ENCODE data around the gene DDB1. TPM values are rescaled to one million over a fixed set of nuclear protein-coding genes. Genes with fewer than 3 reads are reported as not detected.
"Not testable (repeated sequence)": the region's sequence is repeated elsewhere in the genome, so short reads cannot be mapped to it uniquely, and the experiment has no call there.

The DDB1 gene
- total RNA-seq, 1 donor from 2014 or later, result 175 TPM

GRCh38 chr11:61258546-61258945 lies 74.4 kb downstream of the DDB1 start:
- no peak for TF ChIP-seq CTCF (conservative IDR thresholded peaks at IDR 0.05; ENCODE audit: low read depth, low read length)
- no peak for DNase-seq (ENCODE audit: low read depth)
- H3K4me3 ChIP-seq (ENCODE audit: low read depth, low read length), result no peak overlapping the region

- no peak overlapping the region for H3K4me3 ChIP-seq (ENCODE audit: low read depth, low read length)
- no peak for TF ChIP-seq CTCF (conservative IDR thresholded peaks at IDR 0.05; ENCODE audit: low read depth, low read length)
- DNase-seq (ENCODE audit: low read depth), result no peak
These were observed 76.0 kb downstream of the DDB1 start for GRCh38 chr11:61256710-61257482.

GRCh38 chr11:61254403-61255025 lies 78.4 kb downstream of the DDB1 start:
- TF ChIP-seq CTCF (conservative IDR thresholded peaks at IDR 0.05; ENCODE audit: low read depth, low read length), result peak; percentile 84
- DNase-seq (ENCODE audit: low read depth), result no peak
- no peak overlapping the region for H3K4me3 ChIP-seq (ENCODE audit: low read depth, low read length)

- not testable (repeated sequence) for H3K4me3 ChIP-seq (ENCODE audit: low read depth, low read length); DNase-seq (ENCODE audit: low read depth)
These were observed 80.6 kb downstream of the DDB1 start for GRCh38 chr11:61252332-61252731.

GRCh38 chr11:61250796-61251765 lies 81.8 kb downstream of the DDB1 start:
- not testable (repeated sequence) for H3K4me3 ChIP-seq (ENCODE audit: low read depth, low read length); DNase-seq (ENCODE audit: low read depth)

Other genes with a start within 250 kb of the DDB1 start
- not detected in 2 replicates for gene CD5, start 230.6 kb downstream of the DDB1 start, total RNA-seq
- 15.7 and 21.5 TPM in 2 replicates for gene VPS37C, start 171.7 kb downstream of the DDB1 start, total RNA-seq
- gene PGA3, start 129.6 kb downstream of the DDB1 start, total RNA-seq, result not detected in 2 replicates
- not detected in 2 replicates for gene PGA4, start 110.8 kb downstream of the DDB1 start, total RNA-seq
- gene PGA5, start 91.9 kb downstream of the DDB1 start, total RNA-seq, result not detected in 2 replicates
- 0.65 and 3.5 TPM in 2 replicates for gene VWCE, start 37.8 kb downstream of the DDB1 start, total RNA-seq
- 22.3 and 22.9 TPM in 2 replicates for gene TKFC, start 123 bp upstream of the DDB1 start, total RNA-seq
- gene CYB561A3, start 28.8 kb upstream of the DDB1 start, total RNA-seq, result 22.1 and 42.0 TPM in 2 replicates
- gene TMEM138, start 29.3 kb upstream of the DDB1 start, total RNA-seq, result 21.7 and 21.9 TPM in 2 replicates
- gene TMEM216, start 59.5 kb upstream of the DDB1 start, total RNA-seq, result 8.3 and 10.6 TPM in 2 replicates
- gene CPSF7, start 96.9 kb upstream of the DDB1 start, total RNA-seq, result 43.3 and 57.6 TPM in 2 replicates
- gene SDHAF2, start 97.0 kb upstream of the DDB1 start, total RNA-seq, result 34.4 and 63.2 TPM in 2 replicates
- gene LRRC10B, start 175.6 kb upstream of the DDB1 start, total RNA-seq, result 0.36 TPM in 1 of 2 replicates, not detected in the other
- gene SYT7, start 248.0 kb upstream of the DDB1 start, total RNA-seq, result 0.23 TPM in 1 of 2 replicates, not detected in the other

Data from epithelial cell of proximal tubule (primary cell).